Activated CD4-positive, alpha-beta T cell treated with anti-CD3 and anti-CD28 coated beads for 24 hours (primary cell): ENCODE measurements around the gene GALNT9.
"Not testable (repeated sequence)": the region's sequence is repeated elsewhere in the genome, so short reads cannot be mapped to it uniquely, and the experiment has no call there.

Experiments used
- DNase-seq, 2 donors: peaks; one replicate each; pipeline ENCODE4 v3.0.0-alpha.2; 2020; ENCODE audit warnings: low read depth in 2 of 2

Gene GALNT9

GRCh38 chr12:132197581-132198354 lies 131.6 kb downstream of the GALNT9 start:
- DNase-seq = no peak

GRCh38 chr12:132196873-132197390 lies 132.5 kb downstream of the GALNT9 start:
- no peak for DNase-seq

GRCh38 chr12:132196038-132196872 lies 133.1 kb downstream of the GALNT9 start:
- DNase-seq = no peak

GRCh38 chr12:132195242-132195641 lies 134.1 kb downstream of the GALNT9 start:
- DNase-seq = not testable (repeated sequence)

GRCh38 chr12:132194556-132194955 lies 134.8 kb downstream of the GALNT9 start:
- no peak for DNase-seq

GRCh38 chr12:132194056-132194455 lies 135.3 kb downstream of the GALNT9 start:
- DNase-seq = no peak

GRCh38 chr12:132191715-132192553 lies 137.5 kb downstream of the GALNT9 start:
- DNase-seq = no peak

GRCh38 chr12:132190834-132191500 lies 138.4 kb downstream of the GALNT9 start:
- DNase-seq = no peak

- no peak for DNase-seq
Observed at GRCh38 chr12:132190012-132190755, 139.2 kb downstream of the GALNT9 start.

GRCh38 chr12:132189378-132190011 lies 139.9 kb downstream of the GALNT9 start:
- DNase-seq = peak; percentile 90

- no peak for DNase-seq
Observed at GRCh38 chr12:132188916-132189325, 140.5 kb downstream of the GALNT9 start.

GRCh38 chr12:132188451-132188901 lies 140.9 kb downstream of the GALNT9 start:
- DNase-seq = no peak

GRCh38 chr12:132187646-132188450 lies 141.5 kb downstream of the GALNT9 start:
- no peak for DNase-seq

- no peak for DNase-seq
Observed at GRCh38 chr12:132186857-132187620, 142.3 kb downstream of the GALNT9 start.

- no peak for DNase-seq
Observed at GRCh38 chr12:132186208-132186856, 143.1 kb downstream of the GALNT9 start.

- DNase-seq = no peak
Observed at GRCh38 chr12:132185705-132186104, 143.7 kb downstream of the GALNT9 start.

- no peak for DNase-seq
Observed at GRCh38 chr12:132182711-132183365, 146.6 kb downstream of the GALNT9 start.
